CD14-positive monocyte (primary cell): ENCODE data around the gene KIAA1586. TPM values are rescaled to one million over a fixed set of nuclear protein-coding genes. Genes with fewer than 3 reads are reported as not detected.
A peak's percentile ranks its signal among the peaks of the same experiment; 100 is the strongest.

Experiments used
- DNase-seq, 3 donors: peaks; one replicate each; pipeline ENCODE4 v3.0.0-alpha.2; 2011 to 2022
- H2AFZ ChIP-seq: 2 replicates; pipeline ENCODE4 v1.6.0; 2012; ENCODE audit warnings: mild to moderate bottlenecking, low read depth, low read length, inconsistent platforms; ENCODE audit not compliant: insufficient read depth, poor library complexity, severe bottlenecking
- H3K27ac ChIP-seq, 2 donors: 1 replicate in 1 of 2; 2 replicates in 1 of 2; pipeline ENCODE4 v1.5.1; 2012 to 2013; ENCODE audit warnings: low read length in 2 of 2, control low read depth in 1 of 2, inconsistent platforms in 1 of 2, low read depth in 1 of 2, mild to moderate bottlenecking in 1 of 2
- H3K27me3 ChIP-seq, 2 donors: one replicate each; pipeline versions ENCODE4 v1.6.0 to v1.6.1; 2011 to 2013; ENCODE audit warnings: low read length in 2 of 2; ENCODE audit not compliant: control insufficient read depth in 2 of 2, insufficient read depth in 2 of 2
- H3K36me3 ChIP-seq, 2 donors: replicated peaks in 1 of 2; 1 replicate in 1 of 2; 2 replicates in 1 of 2; pipeline versions ENCODE4 v1.5.1 to v1.6.1; 2012 to 2013; ENCODE audit warnings: low read length in 2 of 2, control low read depth in 1 of 2, inconsistent platforms in 1 of 2, mild to moderate bottlenecking in 1 of 2; ENCODE audit not compliant: insufficient read depth in 2 of 2, control insufficient read depth in 1 of 2
- H3K4me1 ChIP-seq, 2 donors: 1 replicate in 1 of 2; 2 replicates in 1 of 2; pipeline versions ENCODE4 v1.5.1 to v1.6.1; 2012 to 2013; ENCODE audit warnings: low read length in 2 of 2, control low read depth in 1 of 2, inconsistent platforms in 1 of 2, mild to moderate bottlenecking in 1 of 2, moderate library complexity in 1 of 2; ENCODE audit not compliant: insufficient read depth in 2 of 2, control insufficient read depth in 1 of 2
- H3K4me2 ChIP-seq: replicated peaks from 2 replicates; pipeline ENCODE3; 2012; ENCODE audit warnings: low read length, moderate library complexity, mild to moderate bottlenecking; ENCODE audit not compliant: poor library complexity, severe bottlenecking; ENCODE audit errors: extremely low read depth
- H3K4me3 ChIP-seq, 3 experiments: fragments of 200-600 bp in 1 of 3; sonication (generic) in 1 of 3; replicated peaks in 1 of 3; 1 replicate in 2 of 3; 2 replicates in 1 of 3; pipeline ENCODE4 v1.5.1; 2011 to 2013; ENCODE audit warnings: low read length in 3 of 3, mild to moderate bottlenecking in 3 of 3, control low read depth in 2 of 3, low read depth in 2 of 3, inconsistent platforms in 1 of 3, moderate library complexity in 1 of 3
- H3K79me2 ChIP-seq: 2 replicates; pipeline ENCODE4 v1.6.0; 2012; ENCODE audit warnings: mild to moderate bottlenecking, control low read depth, inconsistent platforms, low read length, moderate library complexity; ENCODE audit not compliant: insufficient read depth
- H3K9ac ChIP-seq: 2 replicates; pipeline ENCODE4 v1.6.0; 2017; ENCODE audit warnings: low read length, mild to moderate bottlenecking; ENCODE audit not compliant: insufficient read depth, poor library complexity, severe bottlenecking
- H3K9me3 ChIP-seq, 2 donors: replicated peaks in 1 of 2; 1 replicate in 1 of 2; 2 replicates in 1 of 2; pipeline versions ENCODE4 v1.5.1 to v1.6.1; 2012 to 2013; ENCODE audit warnings: low read length in 2 of 2, control low read depth in 1 of 2; ENCODE audit not compliant: control insufficient read depth in 1 of 2, insufficient read depth in 1 of 2
- H4K20me1 ChIP-seq: 2 replicates; pipeline ENCODE4 v1.6.0; 2012; ENCODE audit warnings: mild to moderate bottlenecking, low read length, control low read depth, moderate library complexity; ENCODE audit not compliant: insufficient read depth
- H3K27ac Mint-ChIP-seq, 7 donors: one replicate each; pipeline ENCODE4 v1.8.0; 2020; ENCODE audit warnings: mild to moderate bottlenecking in 7 of 7, mixed read lengths in 7 of 7, moderate library complexity in 6 of 7, inconsistent platforms in 2 of 7
- H3K27me3 Mint-ChIP-seq, 3 donors: one replicate each; pipeline ENCODE4 v1.8.0; 2021 to 2022; ENCODE audit warnings: low read depth in 3 of 3, mild to moderate bottlenecking in 3 of 3, mixed read lengths in 3 of 3, moderate library complexity in 3 of 3, inconsistent platforms in 1 of 3
- H3K36me3 Mint-ChIP-seq, 2 donors: one replicate each; pipeline ENCODE4 v1.8.0; 2020; ENCODE audit warnings: mixed read lengths in 2 of 2, inconsistent platforms in 1 of 2, mild to moderate bottlenecking in 1 of 2
- H3K4me1 Mint-ChIP-seq: one replicate; pipeline ENCODE4 v1.8.0; 2020; ENCODE audit warnings: mild to moderate bottlenecking, mixed read lengths
- H3K4me3 Mint-ChIP-seq, 2 donors: one replicate each; pipeline ENCODE4 v1.8.0; 2020; ENCODE audit warnings: mild to moderate bottlenecking in 2 of 2, mixed read lengths in 2 of 2, moderate library complexity in 1 of 2
- H3K9me3 Mint-ChIP-seq, 7 donors: one replicate each; pipeline ENCODE4 v1.8.0; 2020 to 2022; ENCODE audit warnings: mixed read lengths in 7 of 7, mild to moderate bottlenecking in 6 of 7, moderate library complexity in 6 of 7, inconsistent platforms in 2 of 7
- WGBS: methylation state at CpG from one replicate; pipeline ENCODE4 v1.1.5; 2013; ENCODE audit warnings: missing lambda C conversion rate; ENCODE audit not compliant: insufficient coverage; 5-methylcytosine and 5-hydroxymethylcytosine counted together
- intact Hi-C, 2 donors: fragments of 100-400 bp; cut with micrococcal nuclease; formaldehyde crosslinking; loops; one replicate each; pipeline versions ENCODE4 v1.15.0 to v1.15.1; 2023
- polyA plus RNA-seq, 3 donors: library from polyadenylated mRNA; depleted of rRNA in 1 of 3; unstranded in 2 of 3; stranded (reverse) in 1 of 3; fragments of 300-500 nt in 2 of 3; fragments of >200 nt in 1 of 3; fragmentation: Illumina TruSeq in 2 of 3; gene quantifications; 1 replicate in 2 of 3; 2 replicates in 1 of 3; pipeline ENCODE4 v1.2.3, GENCODE V29; 2012 to 2021
- small RNA-seq: library from RNA; depleted of rRNA; stranded (forward); fragments of <200 nt; gene quantifications from one replicate; pipeline ENCODE3, GENCODE V24; 2012; ENCODE audit warnings: low read depth; ENCODE audit not compliant: insufficient read length
- TF ChIP-seq, protein P1 (sequence below): fragments of 200-600 bp; IDR thresholded peaks from one replicate; pipeline ENCODE4 v1.8.0; 2022; ENCODE audit warnings: antibody characterized with exemption, mild to moderate bottlenecking

KIAA1586 gene
- polyA plus RNA-seq, 3 donors: 1.1 to 5.0 (median 4.4) TPM

DNA sequence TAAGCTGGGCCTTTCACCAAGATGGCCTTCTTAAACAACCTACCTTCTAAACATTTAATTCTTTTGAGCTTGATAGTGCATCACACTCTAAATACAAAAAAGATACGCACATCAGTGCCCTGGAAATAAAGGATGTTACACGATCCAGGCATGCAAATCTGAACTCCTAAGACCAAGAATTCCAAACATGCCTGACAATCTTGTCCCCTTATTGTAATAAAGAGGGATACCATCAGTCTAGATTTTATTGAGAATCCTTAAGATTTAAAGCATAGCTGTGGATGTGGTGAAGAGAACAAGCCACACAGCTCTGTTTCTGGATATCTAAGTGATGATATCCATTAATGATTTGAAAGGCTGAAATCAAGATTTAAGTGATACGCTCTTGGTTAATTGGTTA is 56.5 kb downstream of the KIAA1586 start:
- Mint-ChIP-seq H3K27ac (no peak overlapping the region), H3K4me1 (peaks cover 21% of the 10 kb centered on the region), H3K36me3 (peaks cover 51 to 59% of the 10 kb centered on the region in 2 donors), H3K9me3 (no peaks in the 10 kb centered on the region), H3K27me3 (peaks cover 0 to 2% (median 0%) of the 10 kb centered on the region in 3 donors), H3K4me3 (no peak overlapping the region)
- Histone ChIP-seq H3K27ac (no peak overlapping the region), H4K20me1 (peaks cover 79% of the 10 kb centered on the region), H3K4me3 (no peak overlapping the region), H3K9ac (no peak overlapping the region), H2AFZ (no peak overlapping the region), H3K36me3 (peaks cover 50 to 58% of the 10 kb centered on the region in 2 donors), H3K4me2 (no peak overlapping the region), H3K27me3 (no peaks in the 10 kb centered on the region), H3K79me2 (peaks cover 68% of the 10 kb centered on the region), H3K4me1 (peaks cover 15 to 21% of the 10 kb centered on the region in 2 donors), H3K9me3 (no peaks in the 10 kb centered on the region)
- TF ChIP-seq, protein P1, sequence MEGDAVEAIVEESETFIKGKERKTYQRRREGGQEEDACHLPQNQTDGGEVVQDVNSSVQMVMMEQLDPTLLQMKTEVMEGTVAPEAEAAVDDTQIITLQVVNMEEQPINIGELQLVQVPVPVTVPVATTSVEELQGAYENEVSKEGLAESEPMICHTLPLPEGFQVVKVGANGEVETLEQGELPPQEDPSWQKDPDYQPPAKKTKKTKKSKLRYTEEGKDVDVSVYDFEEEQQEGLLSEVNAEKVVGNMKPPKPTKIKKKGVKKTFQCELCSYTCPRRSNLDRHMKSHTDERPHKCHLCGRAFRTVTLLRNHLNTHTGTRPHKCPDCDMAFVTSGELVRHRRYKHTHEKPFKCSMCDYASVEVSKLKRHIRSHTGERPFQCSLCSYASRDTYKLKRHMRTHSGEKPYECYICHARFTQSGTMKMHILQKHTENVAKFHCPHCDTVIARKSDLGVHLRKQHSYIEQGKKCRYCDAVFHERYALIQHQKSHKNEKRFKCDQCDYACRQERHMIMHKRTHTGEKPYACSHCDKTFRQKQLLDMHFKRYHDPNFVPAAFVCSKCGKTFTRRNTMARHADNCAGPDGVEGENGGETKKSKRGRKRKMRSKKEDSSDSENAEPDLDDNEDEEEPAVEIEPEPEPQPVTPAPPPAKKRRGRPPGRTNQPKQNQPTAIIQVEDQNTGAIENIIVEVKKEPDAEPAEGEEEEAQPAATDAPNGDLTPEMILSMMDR: no peak
- intact Hi-C loops: no loop called here
- DNase-seq: no peak
- WGBS: no CpG with 5 or more reads among the region's 3 CpGs

DNA sequence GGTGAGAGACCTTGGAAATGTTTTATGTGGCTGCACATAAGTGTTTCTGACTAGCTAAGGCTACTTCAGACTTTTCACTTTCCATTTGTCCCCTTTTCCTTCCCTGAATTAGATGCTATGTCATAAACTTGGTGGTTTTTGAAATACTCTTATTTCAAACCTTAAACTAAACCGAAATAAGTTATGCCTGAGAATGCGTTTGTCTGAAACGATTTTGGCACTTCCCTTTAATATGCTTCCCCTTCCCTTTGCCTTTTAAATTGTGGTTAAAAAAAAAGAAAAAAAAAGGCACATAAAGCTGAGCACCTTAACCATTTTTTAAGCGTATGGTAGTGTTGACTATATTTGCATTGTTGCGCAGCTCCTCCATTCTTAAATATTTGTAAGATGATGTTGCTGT is 57.8 kb downstream of the KIAA1586 start:
- peaks cover 41 to 46% of the 10 kb centered on the region in 2 donors for H3K36me3 Mint-ChIP-seq

More for the DNA sequence above, 57.8 kb downstream of the KIAA1586 start:
- Histone ChIP-seq H3K4me2 (peak overlapping the region; percentile 29), H3K36me3 (peaks cover 36 to 45% of the 10 kb centered on the region in 2 donors), H3K4me3 (peak overlapping the region in 2 of 3 experiments; percentile 12 to 14), H3K9me3 (no peaks in the 10 kb centered on the region), H3K9ac (no peak overlapping the region), H2AFZ (no peak overlapping the region), H3K27me3 (no peaks in the 10 kb centered on the region), H3K4me1 (peaks cover 25 to 34% of the 10 kb centered on the region in 2 donors), H4K20me1 (peaks cover 79% of the 10 kb centered on the region), H3K79me2 (peaks cover 63% of the 10 kb centered on the region), H3K27ac (peak overlapping the region in 1 of 2 donors; percentile 74)
- H3K27me3 Mint-ChIP-seq: peaks cover 0 to 2% (median 0%) of the 10 kb centered on the region in 3 donors
- peaks cover 31% of the 10 kb centered on the region for H3K4me1 Mint-ChIP-seq
- peak; percentile 5 to 29 (median 17) for DNase-seq
- TF ChIP-seq, protein P1: no peak
- peak overlapping the region in 5 of 7 donors; percentile 46 to 73 (median 51) for H3K27ac Mint-ChIP-seq
- H3K9me3 Mint-ChIP-seq: no peaks in the 10 kb centered on the region
- WGBS: no CpG with 5 or more reads among the region's 5 CpGs
- H3K4me3 Mint-ChIP-seq: peak overlapping the region; percentile 5 to 67
- intact Hi-C loops: no loop called here

Small RNA genes within 50 kb of the gene (small RNA-seq; reads per million reads assigned to genes)
- not detected for gene FTH1P15

Other genes starting within 250 kb of the KIAA1586 start
- gene BEND6, start 91.6 kb upstream of the KIAA1586 start, polyA plus RNA-seq: not detected
- gene ZNF451, start 43.5 kb downstream of the KIAA1586 start, polyA plus RNA-seq: 10 to 100 TPM in 2 of 3 donors, 1 to 10 TPM in 1; 7.9 to 22.0 (median 19.1) TPM
- gene BAG2, start 125.6 kb downstream of the KIAA1586 start, polyA plus RNA-seq: under 1 TPM; 0.09 to 0.21 (median 0.20) TPM
- gene RAB23, start 175.6 kb downstream of the KIAA1586 start, polyA plus RNA-seq: under 1 TPM; 0.16 to 0.46 (median 0.25) TPM